B cell (primary cell): ENCODE results near the gene GRIK5.

Source experiments
- EZH2 ChIP-seq: IDR thresholded peaks from 2 replicates; pipeline ENCODE4 v1.6.1; 2012; ENCODE audit warnings: borderline replicate concordance, low read depth, mild to moderate bottlenecking, moderate library complexity, low read length; ENCODE audit not compliant: insufficient read depth, poor library complexity, severe bottlenecking
- TF ChIP-seq, protein P1 (sequence below): fragments of 200-600 bp; IDR thresholded peaks from one replicate; pipeline ENCODE4 v1.8.0; 2022; ENCODE audit warnings: antibody characterized with exemption, mild to moderate bottlenecking

DNA sequence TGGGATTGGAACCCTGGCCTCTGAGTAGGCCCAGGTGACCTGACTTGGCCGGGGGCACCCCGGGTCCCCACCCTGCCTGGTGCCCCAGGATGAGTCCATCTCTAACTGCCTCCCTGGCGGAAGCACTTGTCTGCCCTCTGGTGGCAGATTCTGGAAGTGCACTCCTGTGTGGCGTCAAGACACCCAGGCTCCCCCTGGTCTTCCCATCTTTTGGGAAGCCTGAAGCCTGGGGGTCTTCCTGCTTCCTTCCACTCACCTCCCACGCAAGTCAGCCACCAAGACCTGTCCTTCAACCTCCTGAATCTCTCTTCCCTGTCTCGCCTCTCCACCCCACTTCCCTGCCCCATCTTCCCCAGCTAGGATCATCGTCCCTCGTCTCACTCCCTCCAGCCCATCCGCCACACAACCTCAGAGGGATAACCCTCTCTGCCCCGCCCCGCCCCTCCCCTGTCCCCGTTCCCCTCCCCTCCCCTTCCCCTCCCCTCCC is 118.3 kb downstream of the GRIK5 start:
- TF ChIP-seq EZH2: no peak
- TF ChIP-seq, protein P1, sequence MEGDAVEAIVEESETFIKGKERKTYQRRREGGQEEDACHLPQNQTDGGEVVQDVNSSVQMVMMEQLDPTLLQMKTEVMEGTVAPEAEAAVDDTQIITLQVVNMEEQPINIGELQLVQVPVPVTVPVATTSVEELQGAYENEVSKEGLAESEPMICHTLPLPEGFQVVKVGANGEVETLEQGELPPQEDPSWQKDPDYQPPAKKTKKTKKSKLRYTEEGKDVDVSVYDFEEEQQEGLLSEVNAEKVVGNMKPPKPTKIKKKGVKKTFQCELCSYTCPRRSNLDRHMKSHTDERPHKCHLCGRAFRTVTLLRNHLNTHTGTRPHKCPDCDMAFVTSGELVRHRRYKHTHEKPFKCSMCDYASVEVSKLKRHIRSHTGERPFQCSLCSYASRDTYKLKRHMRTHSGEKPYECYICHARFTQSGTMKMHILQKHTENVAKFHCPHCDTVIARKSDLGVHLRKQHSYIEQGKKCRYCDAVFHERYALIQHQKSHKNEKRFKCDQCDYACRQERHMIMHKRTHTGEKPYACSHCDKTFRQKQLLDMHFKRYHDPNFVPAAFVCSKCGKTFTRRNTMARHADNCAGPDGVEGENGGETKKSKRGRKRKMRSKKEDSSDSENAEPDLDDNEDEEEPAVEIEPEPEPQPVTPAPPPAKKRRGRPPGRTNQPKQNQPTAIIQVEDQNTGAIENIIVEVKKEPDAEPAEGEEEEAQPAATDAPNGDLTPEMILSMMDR: peak; percentile 99
